Sigmoid colon (tissue), 7 donors: Measurements from ENCODE around the gene MAOA. TPM values are rescaled to one million over a fixed set of nuclear protein-coding genes. Genes with fewer than 3 reads are reported as not detected.
"Not testable (repeated sequence)": the region's sequence is repeated elsewhere in the genome, so short reads cannot be mapped to it uniquely, and the experiment has no call there.

Experiments
- DNase-seq: peaks from one replicate; pipeline ENCODE4 v3.0.0-alpha.2; 2019
- H3K27ac ChIP-seq, 4 donors: fragments of 200-600 bp; sonication (generic); one replicate each; pipeline ENCODE4 v1.5.1; 2016 to 2019; ENCODE audit warnings: mild to moderate bottlenecking in 1 of 4
- H3K27me3 ChIP-seq, 3 donors: fragments of 200-600 bp; sonication (generic); one replicate each; pipeline ENCODE4 v1.5.1; 2019; ENCODE audit warnings: mild to moderate bottlenecking in 1 of 3
- H3K36me3 ChIP-seq, 4 donors: fragments of 200-600 bp; sonication (generic); one replicate each; pipeline ENCODE4 v1.5.1; 2016 to 2019
- H3K4me1 ChIP-seq, 4 donors: fragments of 200-600 bp; sonication (generic); one replicate each; pipeline ENCODE4 v1.5.1; 2017 to 2019
- H3K4me3 ChIP-seq, 4 donors: fragments of 200-600 bp; sonication (generic); one replicate each; pipeline ENCODE4 v1.5.1; 2017 to 2019; ENCODE audit warnings: mild to moderate bottlenecking in 2 of 4, moderate library complexity in 1 of 4
- H3K9me3 ChIP-seq, 4 donors: fragments of 200-600 bp in 3 of 4; sonication (generic) in 3 of 4; one replicate each; pipeline versions ENCODE4 v1.5.1 to v1.6.1; 2013 to 2019
- EP300 ChIP-seq, 4 donors: sonication (generic); formaldehyde crosslinking; IDR thresholded peaks; one replicate each; pipeline ENCODE4 v1.6.1; 2017; ENCODE audit warnings: antibody characterized with exemption in 4 of 4
- POLR2A ChIP-seq, 2 donors: fragments of 450-650 bp; IDR thresholded peaks; one replicate each; pipeline ENCODE4 v1.6.1; 2016; ENCODE audit warnings: antibody characterized with exemption in 2 of 2, mild to moderate bottlenecking in 2 of 2, moderate library complexity in 2 of 2
- POLR2AphosphoS5 ChIP-seq, 4 donors: sonication (generic); formaldehyde crosslinking; IDR thresholded peaks; one replicate each; pipeline ENCODE4 v1.6.1; 2017; ENCODE audit warnings: antibody characterized with exemption in 4 of 4
- WGBS, 2 donors: extraction: QIAGEN DNeasy Blood & Tissue Kit; methylation state at CpG; one replicate each; pipeline ENCODE4 v1.1.7; 2013; 5-methylcytosine and 5-hydroxymethylcytosine counted together
- intact Hi-C: fragments of 100-400 bp; cut with DNase I; formaldehyde crosslinking; loops from one replicate; pipeline ENCODE4 v1.15.1; 2023
- polyA plus RNA-seq, 3 donors: library from polyadenylated mRNA; stranded (reverse); fragments of 200-250 nt; gene quantifications; one replicate each; pipeline ENCODE4 v1.2.3, GENCODE V29; 2013
- total RNA-seq, 4 donors: library from RNA; depleted of rRNA; stranded (reverse); fragments of >200 nt; gene quantifications; one replicate each; pipeline ENCODE4 v1.1.0, GENCODE V29; 2016
- TF ChIP-seq, protein P1 (sequence below), 4 experiments: fragments of 450-650 bp in 3 of 4; fragments of 200-600 bp in 1 of 4; IDR thresholded peaks; one replicate each; pipeline ENCODE4 v1.5.1; 2016 to 2019; ENCODE audit warnings: antibody characterized with exemption in 4 of 4, mild to moderate bottlenecking in 3 of 4, moderate library complexity in 2 of 4
- donor health status: healthy with polysubstance abuse.
- donor health status: Bipolar disorder and iron deficiency.
- donor health status: healthy.

The MAOA gene
- total and polyA plus RNA-seq, 7 donors: 116 to 230 (median 180) TPM

- TF ChIP-seq POLR2A (IDR thresholded peaks at IDR 0.05) (no peak), EP300 (IDR thresholded peaks at IDR 0.05) (no peak), POLR2AphosphoS5 (IDR thresholded peaks at IDR 0.05) (no peak)
- TF ChIP-seq, protein P1, sequence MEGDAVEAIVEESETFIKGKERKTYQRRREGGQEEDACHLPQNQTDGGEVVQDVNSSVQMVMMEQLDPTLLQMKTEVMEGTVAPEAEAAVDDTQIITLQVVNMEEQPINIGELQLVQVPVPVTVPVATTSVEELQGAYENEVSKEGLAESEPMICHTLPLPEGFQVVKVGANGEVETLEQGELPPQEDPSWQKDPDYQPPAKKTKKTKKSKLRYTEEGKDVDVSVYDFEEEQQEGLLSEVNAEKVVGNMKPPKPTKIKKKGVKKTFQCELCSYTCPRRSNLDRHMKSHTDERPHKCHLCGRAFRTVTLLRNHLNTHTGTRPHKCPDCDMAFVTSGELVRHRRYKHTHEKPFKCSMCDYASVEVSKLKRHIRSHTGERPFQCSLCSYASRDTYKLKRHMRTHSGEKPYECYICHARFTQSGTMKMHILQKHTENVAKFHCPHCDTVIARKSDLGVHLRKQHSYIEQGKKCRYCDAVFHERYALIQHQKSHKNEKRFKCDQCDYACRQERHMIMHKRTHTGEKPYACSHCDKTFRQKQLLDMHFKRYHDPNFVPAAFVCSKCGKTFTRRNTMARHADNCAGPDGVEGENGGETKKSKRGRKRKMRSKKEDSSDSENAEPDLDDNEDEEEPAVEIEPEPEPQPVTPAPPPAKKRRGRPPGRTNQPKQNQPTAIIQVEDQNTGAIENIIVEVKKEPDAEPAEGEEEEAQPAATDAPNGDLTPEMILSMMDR (IDR thresholded peaks at IDR 0.05): no peak
- intact Hi-C loops: no loop called here
- Histone ChIP-seq H3K27ac (peak overlapping the region in 1 of 4 donors; percentile 65), H3K9me3 (no peaks in the 10 kb centered on the region), H3K4me3 (no peak overlapping the region), H3K4me1 (peaks cover 0 to 27% (median 0%) of the 10 kb centered on the region in 4 donors), H3K27me3 (no peaks in the 10 kb centered on the region), H3K36me3 (no peaks in the 10 kb centered on the region)
- DNase-seq: no peak
- 35 to 79% methylated on average over 1 of the region's 1 CpG for WGBS, 2 donors
These were observed 7.1 kb downstream of the MAOA start for GRCh38 chrX:43663173-43663572.

DNA sequence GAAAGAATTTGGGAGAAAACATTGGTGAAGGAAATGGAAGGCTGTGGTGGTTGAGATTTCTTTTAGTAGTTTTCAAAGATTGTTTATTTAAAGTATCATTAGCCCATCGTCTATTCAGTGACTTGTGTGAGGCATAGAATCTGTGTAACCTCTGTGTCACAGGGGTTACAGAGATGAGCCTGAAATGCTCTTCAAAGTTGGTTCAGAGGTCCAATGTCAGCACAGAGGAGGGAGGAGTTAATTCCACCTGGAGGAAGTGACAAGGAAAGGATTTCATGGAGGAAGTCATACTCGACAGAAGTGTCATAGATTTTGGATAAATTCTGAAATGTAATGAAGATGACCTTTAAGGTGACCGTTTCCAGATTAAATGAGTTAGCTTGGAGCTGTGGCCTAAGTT, 8.2 kb downstream of the MAOA start:
- Histone ChIP-seq H3K36me3 (no peaks in the 10 kb centered on the region), H3K4me3 (no peak overlapping the region), H3K27ac (peak overlapping the region in 1 of 4 donors; percentile 12), H3K9me3 (no peaks in the 10 kb centered on the region), H3K27me3 (no peaks in the 10 kb centered on the region), H3K4me1 (peaks cover 0 to 27% (median 0%) of the 10 kb centered on the region in 4 donors)
- intact Hi-C loops: no loop called here
- DNase-seq: no peak
- WGBS, 2 donors: 13 to 67% methylated on average over 3 of the region's 3 CpGs
- TF ChIP-seq, protein P1 (IDR thresholded peaks at IDR 0.05): no peak
- TF ChIP-seq POLR2AphosphoS5 (IDR thresholded peaks at IDR 0.05) (no peak), EP300 (IDR thresholded peaks at IDR 0.05) (no peak), POLR2A (IDR thresholded peaks at IDR 0.05) (no peak)

GRCh38 chrX:43664708-43665107, 8.6 kb downstream of the MAOA start:
- 22 to 66% methylated on average over 3 of the region's 3 CpGs for whole genome bisulfite sequencing, 2 donors
- no peaks in the 10 kb centered on the region for H3K9me3 ChIP-seq
- no peak overlapping the region for H3K27ac ChIP-seq
- H3K27me3 ChIP-seq: no peaks in the 10 kb centered on the region
- DNase-seq: no peak
- TF ChIP-seq EP300 (IDR thresholded peaks at IDR 0.05): no peak
- TF ChIP-seq POLR2A (IDR thresholded peaks at IDR 0.05): no peak
- TF ChIP-seq, protein P1 (IDR thresholded peaks at IDR 0.05): no peak
- no peak for TF ChIP-seq POLR2AphosphoS5 (IDR thresholded peaks at IDR 0.05)
- H3K36me3 ChIP-seq: no peaks in the 10 kb centered on the region
- intact Hi-C loops: no loop called here
- peaks cover 0 to 24% (median 0%) of the 10 kb centered on the region in 4 donors for H3K4me1 ChIP-seq
- no peak overlapping the region for H3K4me3 ChIP-seq

- H3K4me1 ChIP-seq: peaks cover 0 to 16% (median 0%) of the 10 kb centered on the region in 4 donors
- TF ChIP-seq POLR2A (IDR thresholded peaks at IDR 0.05) (no peak), POLR2AphosphoS5 (IDR thresholded peaks at IDR 0.05) (no peak)
- TF ChIP-seq, protein P1 (IDR thresholded peaks at IDR 0.05): no peak
- H3K27me3 ChIP-seq: no peaks in the 10 kb centered on the region
- no peak overlapping the region for H3K27ac ChIP-seq
- DNase-seq: no peak
- 63 to 80% methylated on average over 3 of the region's 3 CpGs for WGBS, 2 donors
- H3K9me3 ChIP-seq: no peaks in the 10 kb centered on the region
- H3K4me3 ChIP-seq: no peak overlapping the region
- H3K36me3 ChIP-seq: no peaks in the 10 kb centered on the region
- intact Hi-C loops: no loop called here
These were observed 10.3 kb downstream of the MAOA start for GRCh38 chrX:43666311-43666912.

- H3K9me3 ChIP-seq, H3K27me3 ChIP-seq, H3K4me3 ChIP-seq, H3K36me3 ChIP-seq, intact Hi-C loops, DNase-seq: not testable (repeated sequence)
- peak overlapping the region in 1 of 4 donors; percentile 37 for H3K27ac ChIP-seq
- peaks cover 0 to 32% (median 7%) of the 10 kb centered on the region in 4 donors for H3K4me1 ChIP-seq
- WGBS, 2 donors: 16 to 85% methylated on average over 18 to 19 of the region's 19 CpGs
These were observed 20.0 kb downstream of the MAOA start for GRCh38 chrX:43675965-43676628.
